GM23338 (cell line): Measurements from ENCODE around the gene RIC8A. TPM values are rescaled to one million over a fixed set of nuclear protein-coding genes. Genes with fewer than 3 reads are reported as not detected.
A peak's percentile ranks its signal among the peaks of the same experiment; 100 is the strongest.

Experiments used
- ATAC-seq: fragments of 200-7000 bp; cut with Tn5 transposase; 3 replicates; pipeline ENCODE4 v1.9.1; 2020
- DNase-seq: peaks from one replicate; pipeline ENCODE4 v3.0.0-alpha.2; 2015; ENCODE audit warnings: low spot score
- H2AFZ ChIP-seq: fragments of 200-600 bp; sonication (generic); 2 replicates; pipeline ENCODE4 v1.8.0; 2016; ENCODE audit warnings: antibody characterized with exemption, mild to moderate bottlenecking, moderate library complexity
- H3F3A ChIP-seq: fragments of 200-600 bp; sonication (generic); replicated peaks from 2 replicates; pipeline ENCODE4 v1.8.0; 2017; ENCODE audit warnings: antibody characterized with exemption, mixed run types, low read depth
- H3K27ac ChIP-seq: fragments of 200-600 bp; sonication (generic); 2 replicates; pipeline ENCODE4 v1.6.1; 2016; ENCODE audit warnings: low read depth
- H3K27me3 ChIP-seq: fragments of 200-600 bp; sonication (generic); 2 replicates; pipeline ENCODE4 v1.8.0; 2016; ENCODE audit warnings: mild to moderate bottlenecking, mixed run types, moderate library complexity; ENCODE audit not compliant: insufficient read depth
- H3K36me3 ChIP-seq: fragments of 200-600 bp; sonication (generic); 2 replicates; pipeline ENCODE4 v1.8.0; 2016; ENCODE audit warnings: mild to moderate bottlenecking; ENCODE audit not compliant: insufficient read depth
- H3K4me1 ChIP-seq: fragments of 200-600 bp; sonication (generic); 2 replicates; pipeline ENCODE4 v1.8.0; 2016; ENCODE audit warnings: mild to moderate bottlenecking, moderate library complexity; ENCODE audit not compliant: insufficient read depth
- H3K4me2 ChIP-seq: fragments of 200-600 bp; sonication (generic); 2 replicates; pipeline ENCODE4 v1.7.1; 2017; ENCODE audit warnings: mixed run types
- H3K4me3 ChIP-seq: fragments of 200-600 bp; sonication (generic); 2 replicates; pipeline ENCODE4 v1.6.1; 2016; ENCODE audit warnings: mixed run types
- H3K79me2 ChIP-seq: fragments of 200-600 bp; sonication (generic); replicated peaks from 2 replicates; pipeline ENCODE4 v1.8.0; 2017; ENCODE audit warnings: mild to moderate bottlenecking; ENCODE audit not compliant: insufficient read depth
- H3K9me2 ChIP-seq: fragments of 200-600 bp; sonication (generic); 2 replicates; pipeline ENCODE4 v1.8.0; 2017; ENCODE audit not compliant: insufficient read depth
- H4K20me1 ChIP-seq: fragments of 200-600 bp; sonication (generic); replicated peaks from 2 replicates; pipeline ENCODE4 v1.8.0; 2017; ENCODE audit warnings: mild to moderate bottlenecking; ENCODE audit not compliant: insufficient read depth
- H3K27ac Mint-ChIP-seq: 2 replicates; pipeline ENCODE4 v1.8.0; 2020; ENCODE audit warnings: inconsistent platforms, mild to moderate bottlenecking, moderate library complexity, mixed read lengths
- H3K27me3 Mint-ChIP-seq: 3 replicates; pipeline ENCODE4 v1.8.0; 2022; ENCODE audit warnings: low read depth, mild to moderate bottlenecking, moderate library complexity, mixed read lengths, inconsistent platforms; ENCODE audit not compliant: insufficient read depth, poor library complexity
- H3K36me3 Mint-ChIP-seq: 3 replicates; pipeline ENCODE4 v1.8.0; 2021; ENCODE audit warnings: low read depth, mild to moderate bottlenecking, inconsistent platforms, moderate library complexity, mixed read lengths
- H3K4me1 Mint-ChIP-seq: 3 replicates; pipeline ENCODE4 v1.8.0; 2020; ENCODE audit warnings: mild to moderate bottlenecking, inconsistent platforms, mixed read lengths
- H3K4me3 Mint-ChIP-seq: 3 replicates; pipeline ENCODE4 v1.8.0; 2021; ENCODE audit warnings: moderate library complexity, mild to moderate bottlenecking, inconsistent platforms, mixed read lengths
- H3K9me3 Mint-ChIP-seq: 3 replicates; pipeline ENCODE4 v1.8.0; 2020; ENCODE audit warnings: moderate library complexity, mild to moderate bottlenecking, inconsistent platforms, mixed read lengths
- CREB1 ChIP-seq: fragments of 250-450 bp; sonication (Bioruptor Pico); IDR thresholded peaks from 2 replicates; pipeline ENCODE4 v1.5.0; 2020; ENCODE audit warnings: low read depth, mild to moderate bottlenecking, moderate library complexity
- ETS1 ChIP-seq: IDR thresholded peaks from 2 replicates; pipeline ENCODE4 v1.6.1; 2016; ENCODE audit warnings: antibody characterized with exemption
- EZH2 ChIP-seq: fragments of 200-600 bp; sonication (generic); IDR thresholded peaks from one replicate; pipeline ENCODE4 v1.8.0; 2017; ENCODE audit warnings: antibody characterized with exemption, mild to moderate bottlenecking, low read depth; ENCODE audit not compliant: unreplicated experiment
- JUNB ChIP-seq: IDR thresholded peaks from one replicate; pipeline ENCODE4 v1.6.1; 2016; ENCODE audit warnings: antibody characterized with exemption; ENCODE audit not compliant: unreplicated experiment
- POLR2AphosphoS5 ChIP-seq: IDR thresholded peaks from 2 replicates; pipeline ENCODE4 v1.6.1; 2016; ENCODE audit warnings: antibody characterized with exemption, low read depth
- ZNF114 ChIP-seq: fragments of 250-450 bp; sonication (Bioruptor Pico); IDR thresholded peaks from 2 replicates; pipeline ENCODE4 v1.5.0; 2020; ENCODE audit warnings: mild to moderate bottlenecking, moderate library complexity
- ZNF462 ChIP-seq: fragments of 250-450 bp; sonication (Bioruptor Pico); IDR thresholded peaks from 2 replicates; pipeline ENCODE4 v1.5.0; 2020; ENCODE audit warnings: mild to moderate bottlenecking, moderate library complexity
- polyA plus RNA-seq: library from polyadenylated mRNA; unstranded; fragments of >200 nt; fragmentation: Nextera tagmentation; extraction: Ambion mirVana; gene quantifications from 2 replicates; pipeline ENCODE4 v1.2.1, GENCODE V29; 2016
- total RNA-seq: library from RNA; depleted of rRNA; stranded (reverse); fragments of >200 nt; shearing (Covaris generic); gene quantifications from 2 replicates; pipeline ENCODE4 v1.2.3, GENCODE V29; 2014

Gene RIC8A
- total and polyA plus RNA-seq, 2 experiments from 2014 or later: 23.6 to 81.3 TPM

- TF ChIP-seq ZNF462 (CRISPR knock-in tag) (no peak), ZNF114 (CRISPR knock-in tag) (no peak), EZH2 (no peak), JUNB (no peak), CREB1 (CRISPR knock-in tag) (no peak)
These were observed 1.4 kb downstream of the RIC8A start (continued) for GRCh38 chr11:208917-209260.

- ATAC-seq (no peak), DNase-seq (no peak)
- H3K4me2 ChIP-seq: peak overlapping the region; percentile 100
- no peak overlapping the region for H3K27ac ChIP-seq
- peaks cover 4% of the 10 kb centered on the region for H4K20me1 ChIP-seq
- no peaks in the 10 kb centered on the region for H3K27me3 ChIP-seq
- H2AFZ ChIP-seq: no peak overlapping the region
- Mint-ChIP-seq H3K9me3 (no peaks in the 10 kb centered on the region; the same call in 2 of the 3 replicates), H3K4me1 (peaks cover 8% of the 10 kb centered on the region; the same call in 2 of the 3 replicates), H3K27me3 (peaks cover 14% of the 10 kb centered on the region), H3K36me3 (peaks cover 57% of the 10 kb centered on the region), H3K4me3 (peak overlapping the region; percentile 99), H3K27ac (no peak overlapping the region)
- H3K36me3 ChIP-seq: peaks cover 5% of the 10 kb centered on the region
- H3K79me2 ChIP-seq: peaks cover 27% of the 10 kb centered on the region
- no peaks in the 10 kb centered on the region for H3K9me2 ChIP-seq
- H3K4me1 ChIP-seq: peaks cover 12% of the 10 kb centered on the region; the same call in 1 of the 2 replicates
- H3F3A ChIP-seq: peaks cover 13% of the 10 kb centered on the region
- H3K4me3 ChIP-seq: peak overlapping the region; percentile 96
- no peak for TF ChIP-seq EZH2
- no peak for TF ChIP-seq ZNF114 (CRISPR knock-in tag)
- no peak for TF ChIP-seq ZNF462 (CRISPR knock-in tag)
- TF ChIP-seq JUNB: no peak
- TF ChIP-seq ETS1: no peak
- TF ChIP-seq POLR2AphosphoS5: no peak
These were observed 2.0 kb downstream of the RIC8A start for GRCh38 chr11:209275-210121.
